Esophagus squamous epithelium (tissue), 4 donors: ENCODE results near the gene SIMC1. TPM values are rescaled to one million over a fixed set of nuclear protein-coding genes. Genes with fewer than 3 reads are reported as not detected.

ENCODE experiments used
- small RNA-seq, 4 donors: library from RNA; depleted of rRNA; stranded (forward); fragments of <200 nt; gene quantifications; one replicate each; pipeline ENCODE3, GENCODE V24; 2016
- total RNA-seq, 4 donors: library from RNA; depleted of rRNA; stranded (reverse); fragments of >200 nt; gene quantifications; one replicate each; pipeline ENCODE4 v1.1.0, GENCODE V29; 2016

SIMC1 gene
- total RNA-seq, 4 donors from 2014 or later = 2.2 to 11.4 (median 5.6) TPM

Small RNA genes within 50 kb of the gene (small RNA-seq; reads per million reads assigned to genes)
- gene MIR1271 = 2.9 to 8.6 (median 6.9) reads per million in 4 donors

Other genes starting within 250 kb of the SIMC1 start
- 10 to 100 TPM; 57.0 to 99.9 (median 73.7) TPM for gene KIAA1191, start 123.3 kb downstream of the SIMC1 start, total RNA-seq
- gene ARL10, start 127.1 kb downstream of the SIMC1 start, total RNA-seq = 10 to 100 TPM in 1 of 4 donors, 1 to 10 TPM in 3; 2.4 to 10.1 (median 6.3) TPM
- gene NOP16, start 150.2 kb downstream of the SIMC1 start, total RNA-seq = 10 to 100 TPM; 19.9 to 38.0 (median 30.9) TPM
- 100 to 1,000 TPM in 2 of 4 donors, 10 to 100 TPM in 2; 77.2 to 122 (median 90.3) TPM for gene HIGD2A, start 150.3 kb downstream of the SIMC1 start, total RNA-seq
- 100 to 1,000 TPM; 347 to 732 (median 444) TPM for gene CLTB, start 178.1 kb downstream of the SIMC1 start, total RNA-seq
- gene FAF2, start 210.0 kb downstream of the SIMC1 start, total RNA-seq = 10 to 100 TPM; 18.5 to 27.0 (median 24.7) TPM